Naive thymus-derived CD4-positive, alpha-beta T cell (primary cell): Measurements from ENCODE around the gene BRAP. TPM values are rescaled to one million over a fixed set of nuclear protein-coding genes. Genes with fewer than 3 reads are reported as not detected.
A peak's percentile ranks its signal among the peaks of the same experiment; 100 is the strongest.

ENCODE experiments used
- ATAC-seq: fragments of 150-1000 bp; cut with Tn5 transposase; 2 replicates; pipeline ENCODE4 v1.10.0; 2021; ENCODE audit warnings: mild to moderate bottlenecking, moderate library complexity
- CTCF ChIA-PET: fragments of 350-600 bp; sonication (Branson Sonifier 250); formaldehyde crosslinking; loops from one replicate; lab custom pipeline; 2021; ENCODE audit warnings: antibody characterized with exemption; lab: Charles Lee
- POLR2A ChIA-PET: fragments of 350-600 bp; sonication (Branson Sonifier 250); formaldehyde crosslinking; loops from one replicate; lab custom pipeline; 2021; ENCODE audit warnings: antibody characterized with exemption, inconsistent platforms; lab: Charles Lee
- DNase-seq, 9 donors: peaks; one replicate each; pipeline versions ENCODE4 v3.0.0 to v3.0.0-alpha.2; 2020 to 2022; ENCODE audit warnings: mixed read lengths in 1 of 9
- H3K27ac ChIP-seq: one replicate; pipeline ENCODE4 v1.7.0; 2013; ENCODE audit warnings: mild to moderate bottlenecking, low read depth, low read length, moderate library complexity
- H3K27me3 ChIP-seq, 2 donors: one replicate each; pipeline ENCODE4 v1.7.0; 2013; ENCODE audit warnings: low read length in 2 of 2, mild to moderate bottlenecking in 2 of 2, moderate library complexity in 2 of 2; ENCODE audit not compliant: control insufficient read depth in 2 of 2, insufficient read depth in 2 of 2
- H3K36me3 ChIP-seq, 3 experiments: 1 replicate in 2 of 3; 2 replicates in 1 of 3; pipeline ENCODE4 v1.7.0; 2013; ENCODE audit warnings: low read length in 3 of 3, mild to moderate bottlenecking in 3 of 3, moderate library complexity in 1 of 3; ENCODE audit not compliant: insufficient read depth in 3 of 3, control insufficient read depth in 2 of 3
- H3K4me1 ChIP-seq, 2 donors: one replicate each; pipeline ENCODE4 v1.7.0; 2013; ENCODE audit warnings: low read length in 2 of 2, mild to moderate bottlenecking in 2 of 2, moderate library complexity in 1 of 2; ENCODE audit not compliant: control insufficient read depth in 2 of 2, insufficient read depth in 2 of 2
- H3K4me3 ChIP-seq: 2 replicates; pipeline ENCODE4 v1.7.0; 2013; ENCODE audit warnings: mild to moderate bottlenecking, low read length
- H3K9me3 ChIP-seq, 3 experiments: 1 replicate in 2 of 3; 2 replicates in 1 of 3; pipeline ENCODE4 v1.7.0; 2013; ENCODE audit warnings: low read length in 3 of 3; ENCODE audit not compliant: control insufficient read depth in 2 of 3
- H3K27ac Mint-ChIP-seq, 9 donors: one replicate each; pipeline ENCODE4 v1.8.0; 2020 to 2022; ENCODE audit warnings: mixed read lengths in 9 of 9, mild to moderate bottlenecking in 8 of 9, moderate library complexity in 5 of 9, inconsistent platforms in 2 of 9
- H3K27me3 Mint-ChIP-seq, 5 donors: one replicate each; pipeline ENCODE4 v1.8.0; 2021 to 2022; ENCODE audit warnings: mixed read lengths in 5 of 5, mild to moderate bottlenecking in 1 of 5
- H3K36me3 Mint-ChIP-seq, 5 donors: one replicate each; pipeline ENCODE4 v1.8.0; 2020 to 2022; ENCODE audit warnings: mixed read lengths in 5 of 5, mild to moderate bottlenecking in 3 of 5, inconsistent platforms in 1 of 5
- H3K4me1 Mint-ChIP-seq, 7 donors: one replicate each; pipeline ENCODE4 v1.8.0; 2020 to 2022; ENCODE audit warnings: mixed read lengths in 7 of 7, mild to moderate bottlenecking in 3 of 7, inconsistent platforms in 1 of 7
- H3K4me3 Mint-ChIP-seq, 10 donors: one replicate each; pipeline ENCODE4 v1.8.0; 2020 to 2022; ENCODE audit warnings: mild to moderate bottlenecking in 10 of 10, mixed read lengths in 10 of 10, moderate library complexity in 6 of 10, inconsistent platforms in 2 of 10
- H3K9me3 Mint-ChIP-seq, 11 donors: one replicate each; pipeline ENCODE4 v1.8.0; 2020 to 2022; ENCODE audit warnings: mixed read lengths in 11 of 11, mild to moderate bottlenecking in 4 of 11, inconsistent platforms in 1 of 11, moderate library complexity in 1 of 11
- intact Hi-C, 2 donors: fragments of 100-400 bp; cut with micrococcal nuclease; formaldehyde crosslinking; loops; one replicate each; pipeline ENCODE4 v1.15.1; 2023
- polyA plus RNA-seq, 2 donors: library from polyadenylated mRNA; unstranded; fragments of 300-500 nt; fragmentation: Illumina TruSeq; gene quantifications; one replicate each; pipeline ENCODE4 v1.2.3, GENCODE V29; 2021
- total RNA-seq, 6 experiments: library from RNA in 5 of 6; stranded (reverse) in 5 of 6; gene quantifications; 1 replicate in 5 of 6; 2 replicates in 1 of 6; pipeline ENCODE4 v1.2.3 and lab custom pipeline; 2021 to 2026

The BRAP gene
- total and polyA plus RNA-seq, 7 experiments from 2014 or later, result 19.4 to 27.3 (median 23.0) TPM

DNA sequence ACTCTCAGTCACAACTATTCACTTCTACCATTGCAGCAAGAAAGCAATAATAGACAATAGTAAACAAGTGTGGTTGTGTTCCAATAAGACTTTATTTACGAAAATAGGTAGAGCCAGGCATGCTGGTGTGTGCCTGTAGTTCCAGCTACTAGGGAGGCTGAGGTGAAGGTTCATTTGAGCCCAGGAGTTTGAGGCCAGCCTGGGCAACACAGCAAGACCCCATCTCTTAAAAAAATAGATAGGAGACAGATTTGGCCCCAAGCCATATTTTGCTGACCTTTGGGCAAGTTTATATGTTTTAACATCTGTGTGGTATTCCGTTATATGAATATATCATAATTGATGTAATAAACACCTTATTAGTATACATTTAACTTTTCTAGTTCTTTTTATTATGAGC, 14.2 kb upstream of the BRAP start:
- Histone ChIP-seq H3K9me3 (no peaks in the 10 kb centered on the region), H3K4me3 (no peak overlapping the region), H3K36me3 (peaks cover 0 to 59% (median 9%) of the 10 kb centered on the region in 3 experiments), H3K27me3 (no peaks in the 10 kb centered on the region), H3K27ac (no peak overlapping the region), H3K4me1 (no peaks in the 10 kb centered on the region)
- no peak overlapping the region for H3K27ac Mint-ChIP-seq
- ATAC-seq, result no peak
- peaks cover 4 to 41% (median 19%) of the 10 kb centered on the region in 5 donors for H3K36me3 Mint-ChIP-seq
- H3K9me3 Mint-ChIP-seq, result no peaks in the 10 kb centered on the region
- ChIA-PET POLR2A (no interaction called here), CTCF (interaction anchor here (0.7 kb wide), 1 partner anchor 54 kb away, joined by 3 read pairs; no protein-coding TSS in a partner anchor)
- no peaks in the 10 kb centered on the region for H3K27me3 Mint-ChIP-seq
- H3K4me1 Mint-ChIP-seq, result peaks cover 0 to 6% (median 0%) of the 10 kb centered on the region in 7 donors
- DNase-seq, result no peak
- intact Hi-C loops, result no loop called here
- H3K4me3 Mint-ChIP-seq, result no peak overlapping the region

DNA sequence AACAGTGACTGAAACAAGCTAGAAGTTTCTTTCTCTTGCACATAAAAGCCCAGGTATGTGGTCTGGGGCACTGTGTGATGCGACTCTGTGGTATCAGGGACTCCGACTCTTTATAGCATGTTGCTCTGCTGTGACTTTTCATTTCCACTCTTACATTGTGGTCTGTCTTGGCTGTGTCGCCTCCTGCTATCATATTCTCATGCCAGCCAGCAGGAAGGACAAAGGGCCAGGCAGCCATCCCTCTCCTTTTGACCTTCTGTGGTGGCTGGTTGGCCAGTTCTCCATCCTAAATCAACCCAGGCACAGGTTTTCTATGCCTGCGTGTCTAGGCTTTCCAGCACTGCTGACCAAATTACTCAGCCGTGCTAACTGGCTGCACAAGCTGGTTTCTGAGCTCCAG, 8.1 kb upstream of the BRAP start:
- no peaks in the 10 kb centered on the region for H3K9me3 ChIP-seq
- Mint-ChIP-seq H3K27ac (no peak overlapping the region), H3K9me3 (peaks cover 0 to 1% (median 0%) of the 10 kb centered on the region in 11 donors), H3K4me3 (no peak overlapping the region), H3K36me3 (peaks cover 8 to 45% (median 12%) of the 10 kb centered on the region in 5 donors), H3K4me1 (peaks cover 0 to 23% (median 9%) of the 10 kb centered on the region in 7 donors), H3K27me3 (no peaks in the 10 kb centered on the region)
- ATAC-seq (no peak), DNase-seq (no peak)
- POLR2A ChIA-PET, result interaction anchor here (0.6 to 1.2 kb wide), 2 partner anchors 11 to 31 kb away, joined by 3 to 7 read pairs; no protein-coding TSS in a partner anchor
- no peak overlapping the region for H3K4me3 ChIP-seq
- CTCF ChIA-PET, result no interaction called here
- H3K27ac ChIP-seq, result no peak overlapping the region
- intact Hi-C loops, result no loop called here
- no peaks in the 10 kb centered on the region for H3K4me1 ChIP-seq
- no peaks in the 10 kb centered on the region for H3K27me3 ChIP-seq
- peaks cover 0 to 41% (median 7%) of the 10 kb centered on the region in 3 experiments for H3K36me3 ChIP-seq

GRCh38 chr12:111692575-111693210, 6.9 kb upstream of the BRAP start:
- H3K36me3 ChIP-seq, result peaks cover 0 to 32% (median 7%) of the 10 kb centered on the region in 3 experiments
- DNase-seq (no peak), ATAC-seq (no peak)
- peaks cover 5 to 41% (median 10%) of the 10 kb centered on the region in 5 donors for H3K36me3 Mint-ChIP-seq
- H3K27ac ChIP-seq, result no peak overlapping the region
- no peak overlapping the region for H3K4me3 ChIP-seq
- H3K27ac Mint-ChIP-seq, result peak overlapping the region in 2 of 9 donors; percentile 15 to 30
- no peaks in the 10 kb centered on the region for H3K27me3 Mint-ChIP-seq
- H3K27me3 ChIP-seq, result no peaks in the 10 kb centered on the region
- POLR2A ChIA-PET, result no interaction called here
- no peaks in the 10 kb centered on the region for H3K4me1 ChIP-seq
- CTCF ChIA-PET, result no interaction called here
- H3K9me3 Mint-ChIP-seq, result peaks cover 0 to 1% (median 0%) of the 10 kb centered on the region in 11 donors
- peaks cover 0 to 23% (median 9%) of the 10 kb centered on the region in 7 donors for H3K4me1 Mint-ChIP-seq
- H3K4me3 Mint-ChIP-seq, result no peak overlapping the region
- intact Hi-C loops, result no loop called here
- H3K9me3 ChIP-seq, result no peaks in the 10 kb centered on the region

DNA sequence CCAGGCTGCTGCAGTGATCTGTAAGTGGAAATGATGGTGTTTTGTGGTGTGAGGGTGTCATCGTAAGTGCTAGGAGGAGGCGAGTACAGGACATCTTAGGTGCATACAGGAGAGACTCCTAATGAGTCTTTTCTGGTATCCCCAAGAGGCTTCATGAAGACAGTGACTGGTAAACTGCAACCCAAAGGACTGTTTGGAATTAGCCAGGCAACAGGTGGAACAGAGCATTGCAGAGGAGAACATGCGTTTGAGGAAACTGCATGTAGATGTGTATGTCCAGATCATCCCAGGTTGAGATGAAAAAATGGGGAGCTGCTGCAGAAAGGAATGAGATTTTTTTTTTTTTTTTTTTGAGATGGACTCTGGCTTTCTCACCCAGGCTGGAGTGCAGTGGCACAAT, 5.5 kb upstream of the BRAP start:
- Histone ChIP-seq H3K27me3 (no peaks in the 10 kb centered on the region), H3K36me3 (peaks cover 0 to 31% (median 7%) of the 10 kb centered on the region in 3 experiments), H3K4me1 (peaks cover 0 to 7% of the 10 kb centered on the region in 2 donors), H3K9me3 (no peaks in the 10 kb centered on the region), H3K27ac (no peak overlapping the region), H3K4me3 (no peak overlapping the region)
- no peak overlapping the region for H3K4me3 Mint-ChIP-seq
- peaks cover 0 to 1% (median 0%) of the 10 kb centered on the region in 11 donors for H3K9me3 Mint-ChIP-seq
- H3K36me3 Mint-ChIP-seq, result peaks cover 5 to 37% (median 10%) of the 10 kb centered on the region in 5 donors
- ChIA-PET POLR2A (no interaction called here), CTCF (no interaction called here)
- peak overlapping the region in 3 of 9 donors; percentile 1 to 65 (median 8) for H3K27ac Mint-ChIP-seq
- intact Hi-C loops, result no loop called here
- H3K4me1 Mint-ChIP-seq, result peaks cover 12 to 37% (median 22%) of the 10 kb centered on the region in 7 donors
- ATAC-seq, result no peak
- H3K27me3 Mint-ChIP-seq, result no peaks in the 10 kb centered on the region
- DNase-seq, result no peak

GRCh38 chr12:111687952-111688351, 2.2 kb upstream of the BRAP start:
- H3K9me3 ChIP-seq, result no peaks in the 10 kb centered on the region
- no peak overlapping the region for H3K4me3 Mint-ChIP-seq
- no peak for ATAC-seq

DNA sequence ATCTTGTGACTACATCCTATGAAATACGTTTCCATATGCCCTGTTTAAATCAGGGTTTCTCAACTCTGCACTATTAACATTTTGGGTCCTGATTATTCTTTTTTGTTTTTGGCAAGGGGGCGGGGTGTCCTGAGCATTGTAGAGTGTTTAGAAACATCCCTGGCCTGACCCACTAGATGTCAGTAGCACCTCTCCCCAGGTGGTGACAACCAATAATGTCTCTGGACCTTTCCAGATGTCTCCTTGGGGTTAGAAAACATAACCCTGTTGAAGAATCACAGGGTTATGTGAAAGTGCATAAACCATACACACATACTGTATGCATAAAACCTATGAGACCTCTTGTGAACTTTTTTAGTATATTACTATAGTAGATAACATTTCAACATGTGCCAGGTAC, 1.5 kb upstream of the BRAP start:
- Mint-ChIP-seq H3K27me3 (peaks cover 0 to 2% (median 0%) of the 10 kb centered on the region in 5 donors), H3K4me3 (peak overlapping the region; percentile 44 to 98 (median 96)), H3K36me3 (peaks cover 0 to 20% (median 7%) of the 10 kb centered on the region in 5 donors), H3K9me3 (peaks cover 0 to 7% (median 0%) of the 10 kb centered on the region in 11 donors), H3K4me1 (peaks cover 28 to 56% (median 47%) of the 10 kb centered on the region in 7 donors), H3K27ac (peak overlapping the region; percentile 6 to 98 (median 96))
- ATAC-seq (no peak), DNase-seq (peak in 1 of 9 donors; percentile 10)
- ChIA-PET CTCF (no interaction called here), POLR2A (interaction anchor here (0.6 kb wide), 2 partner anchors 10 to 150 kb away, joined by 3 read pairs; no protein-coding TSS in a partner anchor)
- no peak overlapping the region for H3K4me3 ChIP-seq
- no peaks in the 10 kb centered on the region for H3K27me3 ChIP-seq
- peaks cover 17 to 18% of the 10 kb centered on the region in 2 donors for H3K4me1 ChIP-seq
- intact Hi-C loops, result loop anchor here (1.0 to 10.0 kb wide), 6 partner anchors 126 to 728 kb away; partner anchors contain the start of genes ERP29 (in 1 of the 2), HECTD4 (in 1 of the 2), MAPKAPK5 (in 1 of the 2) and PTPN11 (in 1 of the 2)
- H3K27ac ChIP-seq, result peak overlapping the region; percentile 83
- peaks cover 0 to 13% (median 0%) of the 10 kb centered on the region in 3 experiments for H3K36me3 ChIP-seq
- H3K9me3 ChIP-seq, result no peaks in the 10 kb centered on the region

More at GRCh38 chr12:111687952-111688351, 2.2 kb upstream of the BRAP start:
- intact Hi-C loops, result loop anchor here (1.0 to 10.0 kb wide), 6 partner anchors 125 to 727 kb away; partner anchors contain the start of genes ERP29 (in 1 of the 2), HECTD4 (in 1 of the 2), MAPKAPK5 (in 1 of the 2) and PTPN11 (in 1 of the 2)
- POLR2A ChIA-PET, result interaction anchor here (0.6 kb wide), 1 partner anchor 10 kb away, joined by 3 read pairs; no protein-coding TSS in a partner anchor
- Histone ChIP-seq H3K36me3 (peaks cover 0 to 9% (median 0%) of the 10 kb centered on the region in 3 experiments), H3K27me3 (no peaks in the 10 kb centered on the region), H3K4me1 (peaks cover 17 to 18% of the 10 kb centered on the region in 2 donors), H3K27ac (no peak overlapping the region), H3K4me3 (no peak overlapping the region)
- H3K9me3 Mint-ChIP-seq, result peaks cover 0 to 7% (median 0%) of the 10 kb centered on the region in 11 donors
- H3K27me3 Mint-ChIP-seq, result peaks cover 0 to 2% (median 0%) of the 10 kb centered on the region in 5 donors
- CTCF ChIA-PET, result interaction anchor here (0.7 kb wide), 1 partner anchor 14 kb away, joined by 3 read pairs; no protein-coding TSS in a partner anchor
- peaks cover 28 to 53% (median 43%) of the 10 kb centered on the region in 7 donors for H3K4me1 Mint-ChIP-seq
- H3K27ac Mint-ChIP-seq, result peak overlapping the region in 5 of 9 donors; percentile 24 to 92 (median 59)
- peaks cover 0 to 17% (median 5%) of the 10 kb centered on the region in 5 donors for H3K36me3 Mint-ChIP-seq
- no peak for DNase-seq
